Small intestine (tissue), 7 donors: ENCODE results near the gene MOV10. TPM values are rescaled to one million over a fixed set of nuclear protein-coding genes. Genes with fewer than 3 reads are reported as not detected.

Experiments used
- DNase-seq, 2 donors: peaks; one replicate each; pipeline versions ENCODE4 v3.0.0 to v3.0.0-alpha.2; 2013
- FAIRE-seq: peaks from 2 replicates; lab custom pipeline; 2012; peaks lifted over from hg19 to GRCh38; lab: Jason Lieb, UNC
- H3K27ac ChIP-seq, 3 donors: one replicate each; pipeline ENCODE4 v1.5.1; 2013; ENCODE audit warnings: low read length in 2 of 3, mild to moderate bottlenecking in 2 of 3, control low read depth in 1 of 3, inconsistent platforms in 1 of 3, low read depth in 1 of 3, moderate library complexity in 1 of 3
- H3K27me3 ChIP-seq, 3 donors: one replicate each; pipeline ENCODE4 v1.6.1; 2013; ENCODE audit warnings: low read length in 3 of 3, inconsistent platforms in 1 of 3; ENCODE audit not compliant: control insufficient read depth in 3 of 3, insufficient read depth in 3 of 3
- H3K36me3 ChIP-seq, 3 donors: one replicate each; pipeline ENCODE4 v1.6.1; 2013; ENCODE audit warnings: low read length in 3 of 3, inconsistent platforms in 1 of 3, low read depth in 1 of 3, mild to moderate bottlenecking in 1 of 3, moderate library complexity in 1 of 3; ENCODE audit not compliant: control insufficient read depth in 3 of 3, insufficient read depth in 2 of 3
- H3K4me1 ChIP-seq, 3 donors: one replicate each; pipeline ENCODE4 v1.6.1; 2013; ENCODE audit warnings: low read length in 2 of 3, inconsistent platforms in 1 of 3, low read depth in 1 of 3, mild to moderate bottlenecking in 1 of 3, moderate library complexity in 1 of 3; ENCODE audit not compliant: control insufficient read depth in 3 of 3, insufficient read depth in 2 of 3
- H3K4me3 ChIP-seq, 3 donors: one replicate each; pipeline ENCODE4 v1.5.1; 2013; ENCODE audit warnings: low read length in 3 of 3, control low read depth in 1 of 3, inconsistent platforms in 1 of 3, low read depth in 1 of 3, mild to moderate bottlenecking in 1 of 3, moderate library complexity in 1 of 3
- H3K9me3 ChIP-seq, 2 donors: one replicate each; pipeline ENCODE4 v1.6.1; 2013; ENCODE audit warnings: low read depth in 1 of 2, low read length in 1 of 2; ENCODE audit not compliant: control insufficient read depth in 2 of 2, insufficient read depth in 1 of 2
- WGBS, 3 donors: extraction: QIAGEN DNeasy Blood & Tissue Kit; methylation state at CpG; one replicate each; pipeline ENCODE4 v1.1.7; 2013; 5-methylcytosine and 5-hydroxymethylcytosine counted together
- polyA plus RNA-seq, 4 donors: library from polyadenylated mRNA; stranded (reverse) in 3 of 4; unstranded in 1 of 4; fragments of 200-250 nt in 3 of 4; fragments of 120-200 nt in 1 of 4; gene quantifications; one replicate each; pipeline versions ENCODE4 v1.2.1 to v1.2.3, GENCODE V29; 2013
- donor health status: healthy with polysubstance abuse.
- donor health status: control.
- donor health status: control.
- donor health status: Bipolar disorder and iron deficiency.
- donor health status: healthy.

The MOV10 gene
- polyA plus RNA-seq, 4 donors: 53.2 to 222 (median 118) TPM

DNA sequence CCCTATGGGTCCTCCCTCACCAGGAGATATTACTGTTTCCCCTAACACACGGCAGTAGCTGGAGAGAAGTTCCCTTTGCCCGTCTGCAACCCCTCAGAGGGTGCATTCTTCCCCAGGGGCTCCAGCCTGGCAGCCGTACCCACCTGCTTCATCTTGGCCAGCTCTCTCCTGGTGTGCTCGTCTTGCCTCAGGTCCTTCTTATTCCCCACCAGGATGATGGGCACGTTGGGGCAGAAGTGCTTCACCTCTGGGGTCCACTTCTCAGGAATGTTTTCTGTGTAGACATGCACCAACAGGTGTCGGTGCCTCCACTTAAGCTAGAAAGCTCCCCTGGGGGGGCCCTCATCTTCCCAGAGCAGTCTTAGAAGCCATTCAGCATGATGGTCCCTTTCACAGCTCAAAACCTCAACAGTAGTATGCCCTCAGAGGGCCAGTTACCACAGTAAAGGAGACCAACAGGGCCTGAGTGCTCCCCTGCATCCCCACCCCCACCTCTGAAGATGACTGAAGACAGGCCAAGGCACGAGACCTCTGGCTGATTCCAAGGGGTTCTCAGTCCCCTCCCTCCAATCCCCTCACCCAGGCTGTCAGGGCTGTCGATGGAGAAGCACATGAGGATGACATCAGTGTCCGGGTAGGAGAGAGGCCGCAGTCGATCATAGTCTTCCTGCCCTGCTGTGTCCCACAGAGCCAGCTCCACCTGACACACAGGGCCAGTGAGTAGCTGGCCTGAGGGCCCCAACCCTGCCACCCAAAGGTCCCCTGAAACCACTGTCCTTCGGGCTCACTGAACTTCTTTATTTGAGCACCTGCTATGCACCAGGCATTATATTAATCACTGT is 28.2 kb downstream of the MOV10 start:
- H3K4me1 ChIP-seq: peaks cover 16 to 82% (median 28%) of the 10 kb centered on the region in 3 donors

GRCh38 chr1:112703706-112704105 is 29.2 kb downstream of the MOV10 start:
- peaks cover 16 to 72% (median 27%) of the 10 kb centered on the region in 3 donors for H3K4me1 ChIP-seq
- H3K27ac ChIP-seq: peak overlapping the region in 1 of 3 donors; percentile 94
- DNase-seq (no peak), FAIRE-seq (no peak)
- no peak overlapping the region for H3K4me3 ChIP-seq
- H3K27me3 ChIP-seq: no peaks in the 10 kb centered on the region
- no peaks in the 10 kb centered on the region for H3K9me3 ChIP-seq
- WGBS, 3 donors: 81 to 86% (median 83%) methylated on average over 8 of the region's 8 CpGs
- peaks cover 7 to 50% (median 10%) of the 10 kb centered on the region in 3 donors for H3K36me3 ChIP-seq

More for the DNA sequence above, 28.2 kb downstream of the MOV10 start:
- FAIRE-seq (no peak), DNase-seq (no peak)
- H3K27me3 ChIP-seq: no peaks in the 10 kb centered on the region
- 76 to 83% (median 82%) methylated on average over 12 of the region's 12 CpGs for WGBS, 3 donors
- peak overlapping the region; percentile 28 to 93 (median 88) for H3K27ac ChIP-seq
- peaks cover 10 to 61% (median 10%) of the 10 kb centered on the region in 3 donors for H3K36me3 ChIP-seq
- no peak overlapping the region for H3K4me3 ChIP-seq
- no peaks in the 10 kb centered on the region for H3K9me3 ChIP-seq

GRCh38 chr1:112704391-112704933 is 30.0 kb downstream of the MOV10 start:
- peaks cover 15 to 67% (median 26%) of the 10 kb centered on the region in 3 donors for H3K4me1 ChIP-seq
- no peak for DNase-seq
- 25 to 34% (median 27%) methylated on average over 6 to 7 of the region's 7 CpGs for WGBS, 3 donors

DNA sequence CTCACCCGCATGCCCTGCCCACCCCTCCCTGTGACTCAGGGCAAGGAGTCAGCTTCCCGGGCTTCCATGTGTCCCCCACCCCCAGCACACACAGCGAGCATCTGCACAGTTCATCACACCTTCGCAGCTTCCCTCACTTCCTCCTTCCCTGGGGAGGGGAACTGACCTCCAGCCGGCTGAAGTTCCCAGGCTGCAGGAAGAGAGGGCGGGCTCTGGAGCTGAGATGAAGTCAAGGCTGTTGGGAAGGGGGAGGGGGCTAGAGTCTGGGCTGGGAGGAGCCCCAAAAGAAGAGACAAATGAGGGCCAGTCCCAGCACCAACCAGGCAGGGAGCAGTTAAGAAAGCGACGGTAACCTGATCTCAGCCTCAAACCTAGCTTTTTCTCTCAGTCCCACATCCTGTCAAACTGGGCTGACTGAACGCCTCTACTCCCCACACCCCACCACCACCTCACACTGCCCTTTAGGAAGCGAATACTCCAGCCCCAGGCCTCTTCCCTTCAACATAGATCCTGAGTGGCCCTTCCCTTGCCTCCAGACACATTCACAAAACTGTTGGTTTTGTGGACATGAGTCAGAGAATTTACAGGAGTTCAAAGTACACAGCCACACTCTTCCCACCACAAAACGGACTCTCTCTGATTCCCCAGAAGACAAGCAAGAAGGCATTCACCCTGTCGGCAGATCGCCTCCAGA is 30.6 kb downstream of the MOV10 start:
- Histone ChIP-seq H3K9me3 (no peaks in the 10 kb centered on the region), H3K4me1 (peaks cover 13 to 61% (median 26%) of the 10 kb centered on the region in 3 donors), H3K27ac (peak overlapping the region; percentile 94 to 96 (median 95)), H3K4me3 (peak overlapping the region; percentile 8 to 94 (median 89)), H3K27me3 (no peaks in the 10 kb centered on the region), H3K36me3 (peaks cover 6 to 39% (median 10%) of the 10 kb centered on the region in 3 donors)
- peak; percentile 91 for DNase-seq
- WGBS, 3 donors: 1 to 5% (median 3%) methylated on average over 11 to 13 of the region's 13 CpGs
- FAIRE-seq: no peak

More at GRCh38 chr1:112704391-112704933, 30.0 kb downstream of the MOV10 start:
- no peaks in the 10 kb centered on the region for H3K9me3 ChIP-seq
- FAIRE-seq: no peak
- peaks cover 6 to 45% (median 10%) of the 10 kb centered on the region in 3 donors for H3K36me3 ChIP-seq
- H3K27ac ChIP-seq: peak overlapping the region; percentile 94 to 96 (median 95)
- no peaks in the 10 kb centered on the region for H3K27me3 ChIP-seq
- H3K4me3 ChIP-seq: peak overlapping the region; percentile 8 to 94 (median 89)

- H3K4me3 ChIP-seq: peak within 1 kb of the TSS; percentile 85 to 94 (median 89)
- FAIRE-seq (no peak), DNase-seq (peak in 1 of 2 donors; percentile 77)
- H3K36me3 ChIP-seq: peaks cover 6 to 23% (median 6%) of the 10 kb centered on the region in 3 donors
- peak within 1 kb of the TSS; percentile 94 to 96 (median 95) for H3K27ac ChIP-seq
- H3K4me1 ChIP-seq: peaks cover 8 to 45% (median 11%) of the 10 kb centered on the region in 3 donors
- no peaks in the 10 kb centered on the region for H3K9me3 ChIP-seq
- peaks cover 0 to 7% (median 0%) of the 10 kb centered on the region in 3 donors for H3K27me3 ChIP-seq
- WGBS, 3 donors: 2 to 8% (median 3%) methylated on average over 33 to 61 of the region's 61 CpGs
These were observed 32.2 kb downstream of the MOV10 start, which contains the start of gene RHOC for GRCh38 chr1:112706505-112707220. RHOC (minus strand) TSS chr1:112707127; CDS start chr1:112703799, 3,328 bp downstream.

- FAIRE-seq: no peak
- peaks cover 8 to 37% (median 8%) of the 10 kb centered on the region in 3 donors for H3K4me1 ChIP-seq
- WGBS, 3 donors: 6 to 7% (median 7%) methylated on average over 34 to 42 of the region's 42 CpGs
These were observed 33.0 kb downstream of the MOV10 start for GRCh38 chr1:112707221-112708001.

GRCh38 chr1:112708002-112708448 is 33.6 kb downstream of the MOV10 start:
- whole genome bisulfite sequencing, 3 donors: 83 to 85% (median 83%) methylated on average over 6 of the region's 6 CpGs

More at GRCh38 chr1:112707221-112708001, 33.0 kb downstream of the MOV10 start:
- Histone ChIP-seq H3K27ac (peak overlapping the region; percentile 68 to 95 (median 94)), H3K9me3 (no peaks in the 10 kb centered on the region), H3K27me3 (peaks cover 0 to 15% (median 0%) of the 10 kb centered on the region in 3 donors), H3K36me3 (peaks cover 2 to 16% (median 4%) of the 10 kb centered on the region in 3 donors), H3K4me3 (peak overlapping the region; percentile 85 to 94 (median 89))
- peak; percentile 91 to 97 for DNase-seq

More at GRCh38 chr1:112708002-112708448, 33.6 kb downstream of the MOV10 start:
- Histone ChIP-seq H3K27ac (no peak overlapping the region), H3K27me3 (peaks cover 0 to 20% (median 0%) of the 10 kb centered on the region in 3 donors), H3K4me1 (peaks cover 6 to 31% (median 8%) of the 10 kb centered on the region in 3 donors), H3K9me3 (no peaks in the 10 kb centered on the region), H3K36me3 (peaks cover 0 to 10% (median 3%) of the 10 kb centered on the region in 3 donors), H3K4me3 (no peak overlapping the region)
- DNase-seq (no peak), FAIRE-seq (no peak)
